ENCODE measurements around the gene ARPP21. TPM values are rescaled to one million over a fixed set of nuclear protein-coding genes. Genes with fewer than 3 reads are reported as not detected.
A peak's percentile ranks its signal among the peaks of the same experiment; 100 is the strongest.

Gene ARPP21
- total and polyA plus RNA-seq, 7 donors: 86.4 to 336 (median 101) TPM

DNA sequence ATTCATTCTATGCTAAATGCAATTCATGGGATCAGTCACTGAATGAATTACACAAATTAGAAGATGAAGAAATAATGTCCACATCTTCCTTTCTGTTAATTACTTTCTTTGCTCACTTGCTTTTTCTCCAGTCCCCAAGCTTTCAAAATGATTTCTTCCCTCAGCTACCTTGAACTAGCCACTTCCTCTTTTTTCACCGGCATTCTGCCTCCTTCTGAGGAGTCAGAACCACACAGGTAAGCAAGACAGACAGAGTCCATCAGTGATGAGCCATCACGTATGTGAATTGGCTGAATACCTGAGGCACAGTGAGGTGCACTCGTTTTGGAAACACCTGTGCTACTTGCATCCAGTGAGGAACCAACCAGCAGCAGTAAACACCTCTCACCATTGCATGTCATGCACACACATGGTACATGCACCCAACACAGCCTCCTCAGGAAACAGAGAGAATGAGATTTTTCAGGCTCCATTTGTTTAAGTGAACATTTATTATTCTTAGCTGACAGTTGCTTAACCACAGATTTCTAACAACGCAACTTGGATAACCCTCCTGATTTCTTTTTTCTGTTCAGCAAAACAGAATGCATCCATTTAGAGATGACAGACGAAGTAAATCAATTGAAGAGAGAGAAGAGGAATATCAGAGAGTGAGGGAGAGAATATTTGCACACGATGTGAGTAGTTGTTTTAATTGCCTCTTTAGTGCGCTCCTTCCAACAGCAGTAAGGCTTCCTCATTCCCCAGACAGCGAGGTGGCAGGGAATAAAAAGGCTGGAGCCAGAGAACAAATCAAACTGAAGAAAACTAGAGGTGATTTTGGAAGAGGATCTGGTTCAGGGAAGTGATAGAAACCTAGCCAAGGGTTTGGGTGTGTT lies 69.3 kb downstream of the ARPP21 start:
- no peak for TF ChIP-seq CTCF (IDR thresholded peaks at IDR 0.05)

DNA sequence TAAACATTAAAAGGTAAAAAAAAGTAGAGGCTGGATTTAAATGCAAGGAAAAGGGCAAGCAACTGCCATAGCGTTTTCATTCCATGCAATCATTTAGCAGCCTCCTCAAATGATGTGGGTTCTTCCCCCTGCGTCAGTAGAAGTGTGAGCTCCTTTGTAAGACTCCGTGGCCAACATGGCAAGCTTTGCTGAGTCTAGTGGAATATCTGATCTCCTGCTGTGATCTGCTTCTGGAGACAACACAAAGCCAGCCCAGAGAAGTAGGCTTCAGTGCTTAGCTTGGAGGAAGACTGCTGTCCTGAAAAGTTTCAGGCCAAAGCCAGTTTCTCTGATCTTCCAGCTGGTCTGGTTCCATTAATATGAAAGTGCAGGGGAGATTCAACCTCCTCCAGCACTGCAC lies 70.4 kb downstream of the ARPP21 start:
- no peak for TF ChIP-seq CTCF (IDR thresholded peaks at IDR 0.05)
- Histone ChIP-seq H3K4me3 (no peak overlapping the region), H3K27me3 (ENCODE audit: insufficient read depth in 3 of 3, low read length in 2 of 3) (no peaks in the 10 kb centered on the region), H3K27ac (no peak overlapping the region), H3K36me3 (ENCODE audit: insufficient read depth in 1 of 2, low read depth in 1 of 2) (peaks cover 8 to 94% of the 10 kb centered on the region in 2 donors), H3K4me1 (no peaks in the 10 kb centered on the region), H3K9me3 (no peaks in the 10 kb centered on the region)
- ATAC-seq: no peak
- no peak for DNase-seq
- intact Hi-C loops (cut with DNase I): loop anchor here in 1 of 2 donors (5.0 kb wide), 1 partner anchor 38 kb away; no protein-coding TSS in a partner anchor
- WGBS, 3 donors: 38 to 64% (median 48%) methylated on average over 3 of the region's 3 CpGs

More for the DNA sequence above, 69.3 kb downstream of the ARPP21 start:
- ATAC-seq: peak in 1 of 4 donors; percentile 23
- Histone ChIP-seq H3K27ac (no peak overlapping the region), H3K4me1 (no peaks in the 10 kb centered on the region), H3K27me3 (ENCODE audit: insufficient read depth in 3 of 3, low read length in 2 of 3) (no peaks in the 10 kb centered on the region), H3K36me3 (ENCODE audit: insufficient read depth in 1 of 2, low read depth in 1 of 2) (peaks cover 8 to 95% of the 10 kb centered on the region in 2 donors), H3K9me3 (no peaks in the 10 kb centered on the region), H3K4me3 (no peak overlapping the region)
- DNase-seq: no peak
- WGBS, 3 donors: 80 to 84% (median 81%) methylated on average over 8 of the region's 8 CpGs
- intact Hi-C loops (cut with DNase I): loop anchor here in 1 of 2 donors (5.0 kb wide), 1 partner anchor 39 kb away; no protein-coding TSS in a partner anchor

DNA sequence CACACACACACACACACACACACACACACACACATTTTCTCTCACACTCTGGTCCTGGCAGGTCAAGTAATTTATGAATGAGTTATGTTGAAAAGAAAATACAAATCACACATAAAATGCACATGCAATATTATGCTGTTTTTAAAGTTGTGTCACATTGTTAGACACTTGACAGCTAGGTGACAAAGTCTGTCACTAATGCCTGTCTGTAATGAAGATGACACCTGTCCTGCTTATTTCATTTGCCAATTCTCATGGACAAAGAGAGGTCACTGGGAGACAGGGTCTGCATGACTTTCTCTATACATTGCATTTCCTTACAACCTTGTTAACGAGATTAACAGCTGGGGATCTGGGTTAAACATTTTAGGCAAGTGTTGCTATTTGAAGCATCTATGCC lies 71.2 kb downstream of the ARPP21 start:
- H3K4me1 ChIP-seq: no peaks in the 10 kb centered on the region
- H3K27ac ChIP-seq: no peak overlapping the region
- H3K9me3 ChIP-seq: no peaks in the 10 kb centered on the region
- intact Hi-C loops (cut with DNase I): no loop called here
- 70 to 76% (median 70%) methylated on average over 1 of the region's 1 CpG for WGBS, 3 donors
- DNase-seq (no peak), ATAC-seq (no peak)
- H3K4me3 ChIP-seq: no peak overlapping the region
- no peak for TF ChIP-seq CTCF (IDR thresholded peaks at IDR 0.05)
- H3K36me3 ChIP-seq (ENCODE audit: insufficient read depth in 1 of 2, low read depth in 1 of 2): peaks cover 11 to 94% of the 10 kb centered on the region in 2 donors
- no peaks in the 10 kb centered on the region for H3K27me3 ChIP-seq (ENCODE audit: insufficient read depth in 3 of 3, low read length in 2 of 3)

GRCh38 chr3:35718921-35719320 lies 79.6 kb downstream of the ARPP21 start:
- intact Hi-C loops (cut with DNase I): no loop called here
- ATAC-seq: peak in 3 of 4 donors; percentile 13 to 44 (median 39)
- no peak for DNase-seq
- H3K4me1 ChIP-seq: peaks cover 16% of the 10 kb centered on the region
- H3K9me3 ChIP-seq: no peaks in the 10 kb centered on the region
- TF ChIP-seq CTCF (IDR thresholded peaks at IDR 0.05): no peak
- no peak overlapping the region for H3K4me3 ChIP-seq
- no peak overlapping the region for H3K27ac ChIP-seq
- H3K36me3 ChIP-seq (ENCODE audit: insufficient read depth in 1 of 2, low read depth in 1 of 2): peaks cover 3 to 100% of the 10 kb centered on the region in 2 donors
- no peaks in the 10 kb centered on the region for H3K27me3 ChIP-seq (ENCODE audit: insufficient read depth in 3 of 3, low read length in 2 of 3)
- WGBS, 3 donors: 91 to 100% (median 98%) methylated on average over 1 of the region's 1 CpG

Data from psoas muscle (tissue), 8 donors.